NCI-H524 (cell line): Measurements from ENCODE around the gene PELI1.

Experiments
- DNase-seq, 2 experiments: peaks; one replicate each; lab custom pipeline; 2025; lab: John Stamatoyannopoulos, UW

PELI1 gene

GRCh38 chr2:64157792-64158191 is 13.6 kb upstream of the PELI1 start:
- DNase-seq: no peak

GRCh38 chr2:64153811-64154210 is 9.6 kb upstream of the PELI1 start:
- no peak for DNase-seq

GRCh38 chr2:64151476-64151875 is 7.3 kb upstream of the PELI1 start:
- no peak for DNase-seq

- DNase-seq: no peak
Observed at GRCh38 chr2:64145714-64146113, 1.5 kb upstream of the PELI1 start.

GRCh38 chr2:64145119-64145518 is 899 bp upstream of the PELI1 start:
- DNase-seq: no peak

- peak in 1 of 2 experiments; percentile 30 for DNase-seq
Observed at GRCh38 chr2:64143169-64144056, 807 bp downstream of the PELI1 start.

- DNase-seq: no peak
Observed at GRCh38 chr2:64142741-64143168, 1.5 kb downstream of the PELI1 start.

- no peak for DNase-seq
Observed at GRCh38 chr2:64141674-64142405, 2.4 kb downstream of the PELI1 start.

GRCh38 chr2:64140665-64141200 is 3.5 kb downstream of the PELI1 start:
- no peak for DNase-seq

- no peak for DNase-seq
Observed at GRCh38 chr2:64139956-64140355, 4.3 kb downstream of the PELI1 start.

- DNase-seq: no peak
Observed at GRCh38 chr2:64137996-64138395, 6.2 kb downstream of the PELI1 start.

- DNase-seq: no peak
Observed at GRCh38 chr2:64137567-64137966, 6.7 kb downstream of the PELI1 start.

GRCh38 chr2:64135421-64135820 is 8.8 kb downstream of the PELI1 start:
- DNase-seq: no peak

GRCh38 chr2:64134813-64135212 is 9.4 kb downstream of the PELI1 start:
- DNase-seq: no peak

- no peak for DNase-seq
Observed at GRCh38 chr2:64133828-64134227, 10.4 kb downstream of the PELI1 start.

GRCh38 chr2:64133354-64133753 is 10.9 kb downstream of the PELI1 start:
- DNase-seq: no peak

- no peak for DNase-seq
Observed at GRCh38 chr2:64130333-64130732, 13.9 kb downstream of the PELI1 start.

- DNase-seq: no peak
Observed at GRCh38 chr2:64128943-64129391, 15.3 kb downstream of the PELI1 start.

GRCh38 chr2:64128406-64128805 is 15.8 kb downstream of the PELI1 start:
- no peak for DNase-seq

- DNase-seq: no peak
Observed at GRCh38 chr2:64127119-64127518, 17.1 kb downstream of the PELI1 start.

- no peak for DNase-seq
Observed at GRCh38 chr2:64126601-64127000, 17.6 kb downstream of the PELI1 start.

GRCh38 chr2:64124571-64124970 is 19.6 kb downstream of the PELI1 start:
- no peak for DNase-seq

- no peak for DNase-seq
Observed at GRCh38 chr2:64124168-64124567, 20.1 kb downstream of the PELI1 start.
